GM12874 (cell line): ENCODE measurements around the gene ERG28.

Source experiments
- CTCF ChIP-seq: IDR thresholded peaks from 2 replicates; pipeline ENCODE4 v1.5.1; 2011; ENCODE audit warnings: low read depth, mild to moderate bottlenecking, control low read depth, low read length, moderate library complexity; ENCODE audit not compliant: insufficient read depth

The ERG28 gene

GRCh38 chr14:75699331-75699730, 38.7 kb upstream of the ERG28 start:
- no peak for TF ChIP-seq CTCF

- no peak for TF ChIP-seq CTCF
Observed at GRCh38 chr14:75697918-75698317, 37.2 kb upstream of the ERG28 start.

GRCh38 chr14:75697386-75697785, 36.7 kb upstream of the ERG28 start:
- TF ChIP-seq CTCF: no peak

GRCh38 chr14:75690010-75690409, 29.3 kb upstream of the ERG28 start:
- TF ChIP-seq CTCF: no peak

GRCh38 chr14:75689012-75689411, 28.3 kb upstream of the ERG28 start:
- TF ChIP-seq CTCF: no peak

GRCh38 chr14:75685910-75686309, 25.2 kb upstream of the ERG28 start:
- TF ChIP-seq CTCF: no peak

- TF ChIP-seq CTCF: no peak
Observed at GRCh38 chr14:75675265-75675960, 14.7 kb upstream of the ERG28 start.
